Smooth muscle cell (in vitro differentiated cells): Measurements from ENCODE around the gene RRBP1. TPM values are rescaled to one million over a fixed set of nuclear protein-coding genes. Genes with fewer than 3 reads are reported as not detected.

Experiments
- DNase-seq: peaks from one replicate; lab custom pipeline; 2025; ENCODE audit not compliant: unreplicated experiment; lab: John Stamatoyannopoulos, UW
- H2AFZ ChIP-seq: fragments of 200-600 bp; sonication (generic); 2 replicates; pipeline ENCODE4 v1.6.0; 2016; ENCODE audit warnings: antibody characterized with exemption, low read depth, mild to moderate bottlenecking
- H3F3A ChIP-seq: fragments of 200-600 bp; sonication (generic); 2 replicates; pipeline ENCODE4 v1.6.0; 2017; ENCODE audit warnings: antibody characterized with exemption, low read depth
- H3K27ac ChIP-seq: fragments of 200-600 bp; sonication (generic); 2 replicates; pipeline ENCODE4 v1.5.1; 2016; ENCODE audit warnings: low read depth, mild to moderate bottlenecking
- H3K27me3 ChIP-seq: fragments of 200-600 bp; sonication (generic); 2 replicates; pipeline ENCODE4 v1.6.1; 2016; ENCODE audit warnings: low read depth, mild to moderate bottlenecking
- H3K36me3 ChIP-seq: fragments of 200-600 bp; sonication (generic); 2 replicates; pipeline ENCODE4 v1.5.1; 2016; ENCODE audit warnings: low read depth
- H3K4me1 ChIP-seq: fragments of 200-600 bp; sonication (generic); 2 replicates; pipeline ENCODE4 v1.5.1; 2016; ENCODE audit warnings: low read depth
- H3K4me2 ChIP-seq: fragments of 200-600 bp; sonication (generic); 2 replicates; pipeline ENCODE4 v1.6.0; 2016; ENCODE audit warnings: mild to moderate bottlenecking
- H3K4me3 ChIP-seq: fragments of 200-600 bp; sonication (generic); 2 replicates; pipeline ENCODE4 v1.5.1; 2016; ENCODE audit warnings: mild to moderate bottlenecking
- H3K79me2 ChIP-seq: fragments of 200-600 bp; sonication (generic); 2 replicates; pipeline ENCODE4 v1.6.0; 2016; ENCODE audit warnings: low read depth, mild to moderate bottlenecking
- H3K9ac ChIP-seq: fragments of 200-600 bp; sonication (generic); 2 replicates; pipeline ENCODE4 v1.6.0; 2016; ENCODE audit warnings: low read depth
- H3K9me3 ChIP-seq: fragments of 200-600 bp; sonication (generic); replicated peaks from 2 replicates; pipeline ENCODE4 v1.5.1; 2016; ENCODE audit warnings: low read depth
- H4K20me1 ChIP-seq: fragments of 200-600 bp; sonication (generic); 2 replicates; pipeline ENCODE4 v1.6.0; 2016; ENCODE audit warnings: low read depth
- CTCF ChIP-seq: fragments of 200-600 bp; sonication (generic); IDR thresholded peaks from 2 replicates; pipeline ENCODE4 v1.5.1; 2017; ENCODE audit warnings: borderline replicate concordance, mild to moderate bottlenecking, antibody characterized with exemption; ENCODE audit not compliant: insufficient read depth, poor library complexity, severe bottlenecking
- WGBS: methylation state at CpG from one replicate; pipeline ENCODE4 v1.1.7; 2016; ENCODE audit warnings: low lambda C conversion rate; 5-methylcytosine and 5-hydroxymethylcytosine counted together
- polyA plus RNA-seq: library from polyadenylated mRNA; unstranded; fragments of >200 nt; fragmentation: Nextera tagmentation; extraction: Ambion mirVana; gene quantifications from 2 replicates; pipeline ENCODE4 v1.2.1, GENCODE V29; 2016
- total RNA-seq: library from RNA; depleted of rRNA; stranded (reverse); fragments of >200 nt; gene quantifications from 2 replicates; pipeline ENCODE4 v1.2.3, GENCODE V29; 2014

Gene RRBP1
- total and polyA plus RNA-seq, 2 experiments from 2014 or later = 142 to 226 TPM

GRCh38 chr20:17700637-17701036 is 18.6 kb upstream of the RRBP1 start:
- Histone ChIP-seq H3K9ac (no peak overlapping the region), H4K20me1 (no peaks in the 10 kb centered on the region), H3K4me1 (no peaks in the 10 kb centered on the region), H3F3A (no peaks in the 10 kb centered on the region), H3K9me3 (no peaks in the 10 kb centered on the region), H3K36me3 (no peaks in the 10 kb centered on the region), H3K27ac (no peak overlapping the region), H2AFZ (no peak overlapping the region), H3K79me2 (no peaks in the 10 kb centered on the region), H3K4me2 (no peak overlapping the region), H3K27me3 (no peaks in the 10 kb centered on the region), H3K4me3 (no peak overlapping the region)
- no peak for DNase-seq
- WGBS = 91% methylated on average over 7 of the region's 7 CpGs
- no peak for TF ChIP-seq CTCF

- no peak for DNase-seq
- Histone ChIP-seq H3K9ac (no peak within 1 kb of the TSS), H3K36me3 (no peaks in the 10 kb centered on the region), H4K20me1 (no peaks in the 10 kb centered on the region), H3K27me3 (no peaks in the 10 kb centered on the region), H2AFZ (no peak within 1 kb of the TSS), H3K9me3 (no peaks in the 10 kb centered on the region), H3K4me1 (no peaks in the 10 kb centered on the region), H3K4me3 (no peak within 1 kb of the TSS), H3K79me2 (no peaks in the 10 kb centered on the region), H3K4me2 (no peak within 1 kb of the TSS), H3K27ac (no peak within 1 kb of the TSS), H3F3A (no peaks in the 10 kb centered on the region)
- 88% methylated on average over 3 of the region's 3 CpGs for WGBS
- TF ChIP-seq CTCF = no peak
Measured at GRCh38 chr20:17699931-17700351, 17.9 kb upstream of the RRBP1 start, which contains the start of gene BANF2. Gene BANF2, plus strand, starts transcription at chr20:17699966. Its CDS starts 25,060 bp downstream, at chr20:17725026.

- Histone ChIP-seq H3K4me2 (no peak overlapping the region), H3K36me3 (no peaks in the 10 kb centered on the region), H3K27ac (no peak overlapping the region), H3K79me2 (no peaks in the 10 kb centered on the region), H3K9me3 (no peaks in the 10 kb centered on the region), H3K4me3 (no peak overlapping the region), H3F3A (no peaks in the 10 kb centered on the region), H3K27me3 (no peaks in the 10 kb centered on the region), H4K20me1 (no peaks in the 10 kb centered on the region), H3K4me1 (no peaks in the 10 kb centered on the region), H2AFZ (no peak overlapping the region), H3K9ac (no peak overlapping the region)
- DNase-seq = no peak
- TF ChIP-seq CTCF = no peak
- 64% methylated on average over 5 of the region's 5 CpGs for WGBS
Measured at GRCh38 chr20:17698384-17698783, 16.3 kb upstream of the RRBP1 start.

- Histone ChIP-seq H3K9me3 (no peaks in the 10 kb centered on the region), H3K36me3 (no peaks in the 10 kb centered on the region), H3K27me3 (no peaks in the 10 kb centered on the region), H3K27ac (no peak overlapping the region), H3K4me1 (no peaks in the 10 kb centered on the region), H3K4me3 (no peak overlapping the region), H3F3A (no peaks in the 10 kb centered on the region), H3K4me2 (no peak overlapping the region), H2AFZ (no peak overlapping the region), H3K79me2 (no peaks in the 10 kb centered on the region), H3K9ac (no peak overlapping the region), H4K20me1 (no peaks in the 10 kb centered on the region)
- WGBS = 90% methylated on average over 1 of the region's 1 CpG
- no peak for TF ChIP-seq CTCF
- DNase-seq = no peak
Measured at GRCh38 chr20:17697171-17697570, 15.1 kb upstream of the RRBP1 start.
